GM10266 (cell line): ENCODE measurements around the gene CFAP298.
"Not testable (repeated sequence)": the region's sequence is repeated elsewhere in the genome, so short reads cannot be mapped to it uniquely, and the experiment has no call there.

Source experiments
- DNase-seq: peaks from one replicate; pipeline ENCODE4 v3.0.0; 2012; ENCODE audit errors: extremely low spot score
- CTCF ChIP-seq: IDR thresholded peaks from 2 replicates; pipeline ENCODE4 v1.5.1; 2012; ENCODE audit warnings: mild to moderate bottlenecking, low read depth; ENCODE audit not compliant: control insufficient read depth, insufficient read depth; ENCODE audit errors: missing control alignments

CFAP298 gene

GRCh38 chr21:32641710-32642698, 29.8 kb upstream of the CFAP298 start:
- peak; percentile 2 for DNase-seq
- TF ChIP-seq CTCF, result no peak

- no peak for TF ChIP-seq CTCF
- DNase-seq, result no peak
Measured at GRCh38 chr21:32626621-32627196, 14.5 kb upstream of the CFAP298 start.

GRCh38 chr21:32618218-32618617, 6.0 kb upstream of the CFAP298 start:
- DNase-seq, result not testable (repeated sequence)

GRCh38 chr21:32613436-32614043, 1.4 kb upstream of the CFAP298 start:
- no peak for TF ChIP-seq CTCF
- no peak for DNase-seq

- DNase-seq, result no peak
Measured at GRCh38 chr21:32612999-32613337, 791 bp upstream of the CFAP298 start.

GRCh38 chr21:32611471-32611997, 643 bp downstream of the CFAP298 start:
- peak; percentile 56 for DNase-seq
- TF ChIP-seq CTCF, result no peak

More at GRCh38 chr21:32612999-32613337, 791 bp upstream of the CFAP298 start:
- TF ChIP-seq CTCF, result no peak

- not testable (repeated sequence) for DNase-seq
Measured at GRCh38 chr21:32610940-32611339, 1.2 kb downstream of the CFAP298 start.

- DNase-seq, result no peak
- TF ChIP-seq CTCF, result no peak
Measured at GRCh38 chr21:32608851-32609250, 3.3 kb downstream of the CFAP298 start.
